Activated T-cell treated with anti-CD3 and anti-CD28 coated beads, Interleukin-2, amount 50 U/mL, for 72 hours (primary cell): ENCODE results near the gene FAM20C. TPM values are rescaled to one million over a fixed set of nuclear protein-coding genes. Genes with fewer than 3 reads are reported as not detected.
A peak's percentile ranks its signal among the peaks of the same experiment; 100 is the strongest.

Experiments used
- ATAC-seq, 2 donors: fragments of 150-1000 bp; cut with Tn5 transposase; replicated peaks in 1 of 2; 2 replicates each; pipeline ENCODE4 v1.10.0; 2021; ENCODE audit warnings: moderate library complexity in 2 of 2, mild to moderate bottlenecking in 1 of 2
- DNase-seq, 2 donors: peaks; one replicate each; pipeline ENCODE4 v3.0.0; 2021 to 2022; ENCODE audit warnings: mixed read lengths in 1 of 2
- H3K27ac Mint-ChIP-seq: one replicate; pipeline ENCODE4 v1.8.0; 2022; ENCODE audit warnings: mild to moderate bottlenecking, moderate library complexity, mixed read lengths
- H3K27me3 Mint-ChIP-seq: one replicate; pipeline ENCODE4 v1.8.0; 2022; ENCODE audit warnings: low read depth, mixed read lengths
- H3K36me3 Mint-ChIP-seq, 2 donors: one replicate each; pipeline ENCODE4 v1.8.0; 2022; ENCODE audit warnings: mixed read lengths in 2 of 2, mild to moderate bottlenecking in 1 of 2; ENCODE audit not compliant: insufficient read depth in 2 of 2
- H3K4me1 Mint-ChIP-seq: one replicate; pipeline ENCODE4 v1.8.0; 2022; ENCODE audit warnings: low read depth, mixed read lengths
- H3K4me3 Mint-ChIP-seq, 2 donors: one replicate each; pipeline ENCODE4 v1.8.0; 2022; ENCODE audit warnings: mild to moderate bottlenecking in 2 of 2, mixed read lengths in 2 of 2, moderate library complexity in 2 of 2
- H3K9me3 Mint-ChIP-seq, 2 donors: one replicate each; pipeline ENCODE4 v1.8.0; 2022; ENCODE audit warnings: mixed read lengths in 2 of 2
- total RNA-seq, 2 donors: library from RNA; stranded (reverse); gene quantifications; one replicate each; pipeline ENCODE4 v1.2.3, GENCODE V29; 2022

The FAM20C gene
- total RNA-seq, 2 donors from 2014 or later = 0.12 TPM; not detected in 1

GRCh38 chr7:186516-187113, 5.8 kb upstream of the FAM20C start:
- ATAC-seq (no peak), DNase-seq (no peak)
- Mint-ChIP-seq H3K27ac (no peak overlapping the region), H3K9me3 (no peaks in the 10 kb centered on the region), H3K4me3 (no peak overlapping the region), H3K36me3 (no peaks in the 10 kb centered on the region), H3K4me1 (no peaks in the 10 kb centered on the region), H3K27me3 (no peaks in the 10 kb centered on the region)

DNA sequence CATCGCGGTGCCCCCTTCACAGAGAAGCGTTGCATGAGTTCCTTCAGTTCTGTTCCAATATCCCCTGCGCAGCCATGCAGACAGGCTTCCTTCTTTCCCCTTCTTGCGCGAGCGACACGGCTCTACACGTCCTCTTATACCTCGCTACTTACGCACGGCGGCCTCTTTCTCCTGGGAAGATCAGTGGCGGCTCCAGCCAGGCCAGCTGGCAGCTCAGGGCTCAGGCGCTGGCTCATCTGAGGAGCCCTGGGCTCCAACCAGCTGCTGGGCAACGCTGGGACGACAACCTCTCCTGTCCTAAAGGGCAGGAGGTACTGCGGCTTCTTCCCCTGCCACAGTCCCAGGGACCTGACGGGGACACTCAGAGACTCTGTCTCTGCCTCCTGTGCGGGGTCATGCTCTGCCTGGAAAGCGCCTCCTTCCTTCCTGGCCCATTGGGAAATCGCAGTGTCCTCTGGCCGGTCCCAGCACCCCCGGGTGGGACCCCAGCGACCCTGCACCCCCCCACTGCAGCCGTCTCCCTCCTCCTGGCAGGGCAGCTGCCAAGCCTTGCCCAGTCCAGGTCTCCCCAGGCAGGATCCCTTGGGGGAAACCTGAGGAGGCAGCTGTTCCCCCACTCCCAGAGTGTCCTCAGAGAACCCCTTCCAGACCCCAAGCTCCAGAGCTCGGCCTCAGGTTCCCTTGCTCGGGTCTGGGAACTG, 5.0 kb upstream of the FAM20C start:
- H3K4me3 Mint-ChIP-seq = no peak overlapping the region
- ATAC-seq = no peak
- DNase-seq = no peak
- H3K27me3 Mint-ChIP-seq = no peaks in the 10 kb centered on the region
- no peaks in the 10 kb centered on the region for H3K4me1 Mint-ChIP-seq
- no peaks in the 10 kb centered on the region for H3K36me3 Mint-ChIP-seq
- H3K27ac Mint-ChIP-seq = no peak overlapping the region
- no peaks in the 10 kb centered on the region for H3K9me3 Mint-ChIP-seq

GRCh38 chr7:188174-188573, 4.2 kb upstream of the FAM20C start:
- no peak for DNase-seq
- Mint-ChIP-seq H3K27ac (no peak overlapping the region), H3K27me3 (no peaks in the 10 kb centered on the region), H3K4me3 (no peak overlapping the region), H3K36me3 (no peaks in the 10 kb centered on the region), H3K4me1 (no peaks in the 10 kb centered on the region), H3K9me3 (no peaks in the 10 kb centered on the region)
- ATAC-seq = no peak

- Mint-ChIP-seq H3K4me1 (no peaks in the 10 kb centered on the region), H3K36me3 (no peaks in the 10 kb centered on the region), H3K27ac (no peak overlapping the region), H3K9me3 (no peaks in the 10 kb centered on the region), H3K27me3 (peaks cover 2% of the 10 kb centered on the region), H3K4me3 (no peak overlapping the region)
- ATAC-seq (no peak), DNase-seq (no peak)
These were observed 3.5 kb upstream of the FAM20C start for GRCh38 chr7:188727-189500.

DNA sequence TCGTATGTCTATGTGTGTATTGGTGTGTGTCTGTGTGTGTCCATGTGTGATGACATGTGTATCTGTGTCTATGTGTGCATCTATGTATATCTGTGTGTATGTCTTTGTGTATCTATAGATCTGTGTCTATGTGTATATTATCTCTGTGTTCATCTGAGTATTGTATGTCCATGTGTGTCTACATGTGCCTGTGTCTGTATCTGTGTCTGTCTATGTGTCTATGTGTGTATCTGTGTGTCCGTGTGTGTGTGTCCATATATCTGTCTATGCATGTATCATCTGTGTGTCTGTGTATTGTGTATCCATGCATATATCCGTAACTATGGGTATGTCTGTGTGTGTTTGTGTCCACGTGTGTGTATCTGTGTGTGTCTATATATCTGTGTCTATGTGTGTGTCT, 2.7 kb upstream of the FAM20C start:
- DNase-seq = no peak
- ATAC-seq = no peak
- H3K4me3 Mint-ChIP-seq = no peak overlapping the region
- peaks cover 7% of the 10 kb centered on the region for H3K27me3 Mint-ChIP-seq
- H3K27ac Mint-ChIP-seq = no peak overlapping the region
- no peaks in the 10 kb centered on the region for H3K9me3 Mint-ChIP-seq
- H3K4me1 Mint-ChIP-seq = no peaks in the 10 kb centered on the region
- H3K36me3 Mint-ChIP-seq = no peaks in the 10 kb centered on the region

GRCh38 chr7:190196-190595, 2.2 kb upstream of the FAM20C start:
- no peak for ATAC-seq
- Mint-ChIP-seq H3K27me3 (peaks cover 12% of the 10 kb centered on the region), H3K4me3 (no peak overlapping the region), H3K9me3 (no peaks in the 10 kb centered on the region), H3K27ac (no peak overlapping the region), H3K4me1 (no peaks in the 10 kb centered on the region), H3K36me3 (no peaks in the 10 kb centered on the region)
- DNase-seq = no peak

GRCh38 chr7:191105-191980, 1.0 kb upstream of the FAM20C start:
- Mint-ChIP-seq H3K4me3 (peak overlapping the region; percentile 51 to 73), H3K4me1 (no peaks in the 10 kb centered on the region), H3K36me3 (no peaks in the 10 kb centered on the region), H3K27ac (no peak overlapping the region), H3K9me3 (no peaks in the 10 kb centered on the region), H3K27me3 (peaks cover 22% of the 10 kb centered on the region)
- ATAC-seq (peak in 1 of 2 donors; percentile 7), DNase-seq (no peak)

DNA sequence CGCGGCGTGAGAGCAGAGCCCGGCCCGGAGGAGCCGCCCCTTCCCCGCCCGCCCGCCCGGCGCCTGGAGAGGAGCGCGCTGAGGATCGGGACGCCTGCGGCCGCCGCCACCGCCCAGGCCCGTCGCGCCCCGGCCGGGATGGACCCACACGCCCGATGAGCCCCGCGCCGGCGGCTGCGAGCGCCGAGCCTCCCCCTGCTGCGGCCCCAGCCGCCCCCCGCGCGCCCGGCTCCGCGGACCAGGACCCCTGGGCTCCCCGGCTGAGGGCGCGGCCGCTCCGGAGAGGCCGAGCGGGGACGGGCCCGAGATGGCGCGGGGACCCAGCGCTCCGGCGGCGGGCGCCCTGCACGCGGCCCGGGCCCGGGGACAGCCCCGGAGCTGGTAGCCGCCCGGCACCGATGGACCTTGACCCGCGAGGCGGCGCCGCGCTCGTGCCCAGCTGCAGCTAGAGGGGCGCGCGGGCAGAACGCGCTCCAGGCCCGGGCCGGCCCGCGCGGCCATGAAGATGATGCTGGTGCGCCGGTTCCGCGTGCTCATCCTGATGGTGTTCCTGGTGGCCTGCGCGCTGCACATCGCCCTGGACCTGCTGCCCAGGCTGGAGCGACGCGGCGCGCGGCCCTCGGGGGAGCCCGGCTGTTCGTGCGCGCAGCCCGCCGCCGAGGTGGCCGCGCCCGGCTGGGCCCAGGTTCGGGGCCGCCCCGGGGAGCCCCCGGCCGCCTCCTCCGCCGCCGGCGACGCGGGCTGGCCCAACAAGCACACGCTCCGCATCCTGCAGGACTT, 520 bp downstream of the FAM20C start:
- no peak overlapping the region for H3K27ac Mint-ChIP-seq
- H3K27me3 Mint-ChIP-seq = peaks cover 22% of the 10 kb centered on the region
- DNase-seq (no peak), ATAC-seq (peak; percentile 3 to 14)
- H3K36me3 Mint-ChIP-seq = no peaks in the 10 kb centered on the region
- no peaks in the 10 kb centered on the region for H3K4me1 Mint-ChIP-seq
- H3K4me3 Mint-ChIP-seq = no peak overlapping the region
- H3K9me3 Mint-ChIP-seq = no peaks in the 10 kb centered on the region

- Mint-ChIP-seq H3K4me3 (peak overlapping the region in 1 of 2 donors; percentile 40), H3K4me1 (no peaks in the 10 kb centered on the region), H3K27me3 (peaks cover 22% of the 10 kb centered on the region), H3K27ac (no peak overlapping the region), H3K36me3 (no peaks in the 10 kb centered on the region), H3K9me3 (no peaks in the 10 kb centered on the region)
- ATAC-seq (no peak), DNase-seq (no peak)
These were observed 1.3 kb downstream of the FAM20C start for GRCh38 chr7:193481-194251.

DNA sequence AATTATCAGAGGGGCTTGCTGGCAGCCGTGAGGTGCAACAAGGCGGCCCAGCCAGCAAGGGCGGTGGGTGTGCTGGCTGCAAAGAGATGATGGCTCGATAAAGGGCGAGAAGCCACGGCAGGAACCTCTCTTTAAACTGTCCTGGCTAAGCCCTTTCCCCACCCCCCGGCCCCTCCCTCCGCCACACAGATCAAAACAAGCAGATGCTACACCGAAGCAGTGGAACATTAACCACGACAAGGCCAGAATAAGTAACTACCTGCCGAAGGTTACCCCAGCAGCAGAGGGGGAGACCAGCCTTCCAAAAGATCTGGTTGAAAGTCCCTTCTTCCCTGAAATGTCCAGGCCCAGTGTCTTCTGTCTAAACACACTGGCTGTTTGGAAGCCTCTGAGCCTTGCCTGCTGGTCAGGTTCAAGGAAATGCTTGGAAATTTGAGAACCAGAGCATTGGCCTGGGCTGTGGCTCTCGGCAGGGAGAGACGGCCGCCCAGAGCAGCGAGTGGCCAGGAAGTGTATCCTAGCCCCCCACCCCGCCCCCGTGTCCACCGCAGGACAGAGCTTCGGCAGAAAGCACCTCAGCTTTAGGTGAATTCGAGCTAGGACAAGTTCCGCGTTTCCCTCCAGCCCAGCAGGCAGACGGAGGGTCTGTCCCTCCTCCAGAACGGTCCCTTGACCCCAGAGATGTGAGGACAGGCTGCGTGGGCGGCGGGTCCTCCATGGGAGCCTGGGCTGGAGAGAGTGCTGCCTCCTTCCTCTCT, 2.1 kb downstream of the FAM20C start:
- peaks cover 22% of the 10 kb centered on the region for H3K27me3 Mint-ChIP-seq
- H3K9me3 Mint-ChIP-seq = no peaks in the 10 kb centered on the region
- DNase-seq = no peak
- H3K36me3 Mint-ChIP-seq = no peaks in the 10 kb centered on the region
- no peak for ATAC-seq
- no peak overlapping the region for H3K27ac Mint-ChIP-seq
- no peak overlapping the region for H3K4me3 Mint-ChIP-seq
- no peaks in the 10 kb centered on the region for H3K4me1 Mint-ChIP-seq

DNA sequence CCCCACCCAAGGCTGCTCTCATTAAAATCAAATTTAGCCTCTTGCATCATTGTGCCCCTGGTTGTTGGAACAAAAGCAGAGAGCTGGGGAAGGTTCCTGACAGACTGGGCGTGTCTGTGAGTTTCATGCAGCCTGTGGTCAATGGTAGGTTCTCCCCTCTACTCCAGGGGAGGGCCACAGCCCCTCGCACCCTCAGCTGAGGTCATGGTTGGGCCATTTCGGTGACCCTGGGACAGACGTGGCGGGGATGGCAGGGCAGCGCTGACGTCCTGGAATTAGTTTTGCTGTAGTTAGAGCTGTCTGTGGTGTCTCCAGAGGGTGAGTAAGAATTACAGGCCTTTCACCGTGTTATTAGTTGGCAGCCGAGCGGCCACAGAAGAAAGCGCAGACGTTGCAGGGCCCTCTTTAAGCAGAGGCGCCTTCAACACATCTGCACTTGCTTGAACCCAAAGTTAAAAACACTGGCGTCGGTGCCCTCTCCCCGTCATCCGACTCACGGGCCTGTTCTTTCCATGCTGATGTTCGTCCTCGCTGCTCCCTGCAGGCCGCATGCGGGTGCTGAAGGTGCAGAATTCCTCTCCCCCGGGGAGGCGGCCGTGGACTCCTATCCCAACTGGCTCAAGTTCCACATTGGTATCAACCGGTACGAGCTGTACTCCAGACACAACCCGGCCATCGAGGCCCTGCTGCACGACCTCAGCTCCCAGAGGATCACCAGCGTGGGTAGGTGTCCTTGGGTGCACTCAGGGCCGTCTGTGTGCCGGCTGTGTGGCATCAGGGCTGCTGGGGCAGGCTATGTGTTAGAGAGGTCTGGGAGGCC, 2.8 kb downstream of the FAM20C start:
- Mint-ChIP-seq H3K27ac (no peak overlapping the region), H3K27me3 (peaks cover 22% of the 10 kb centered on the region), H3K4me1 (no peaks in the 10 kb centered on the region), H3K9me3 (no peaks in the 10 kb centered on the region), H3K4me3 (no peak overlapping the region), H3K36me3 (no peaks in the 10 kb centered on the region)
- DNase-seq (no peak), ATAC-seq (no peak)
